Aorta (tissue), 5 donors: ENCODE measurements around the gene MANEAL. TPM values are rescaled to one million over a fixed set of nuclear protein-coding genes. Genes with fewer than 3 reads are reported as not detected.
"Not testable (repeated sequence)": the region's sequence is repeated elsewhere in the genome, so short reads cannot be mapped to it uniquely, and the experiment has no call there.

Experiments
- ATAC-seq: fragments of 200-7000 bp; cut with Tn5 transposase; one replicate; pipeline ENCODE4 v1.9.1; 2022; ENCODE audit warnings: moderate library complexity; ENCODE audit not compliant: low FRiP score
- DNase-seq, 2 donors: peaks; one replicate each; pipeline ENCODE4 v3.0.0-alpha.2; 2020
- H3K27ac ChIP-seq, 2 donors: one replicate each; pipeline ENCODE4 v1.5.1; 2013; ENCODE audit warnings: low read length in 2 of 2, mild to moderate bottlenecking in 2 of 2, moderate library complexity in 2 of 2, control low read depth in 1 of 2, inconsistent platforms in 1 of 2, low read depth in 1 of 2
- H3K27me3 ChIP-seq, 2 donors: one replicate each; pipeline ENCODE4 v1.6.1; 2013; ENCODE audit warnings: control low read depth in 1 of 2, low read length in 1 of 2, mild to moderate bottlenecking in 1 of 2, moderate library complexity in 1 of 2; ENCODE audit not compliant: insufficient read depth in 2 of 2, control insufficient read depth in 1 of 2
- H3K36me3 ChIP-seq, 2 donors: one replicate each; pipeline ENCODE4 v1.6.1; 2013; ENCODE audit warnings: control low read depth in 1 of 2, low read length in 1 of 2, mild to moderate bottlenecking in 1 of 2; ENCODE audit not compliant: insufficient read depth in 2 of 2, control insufficient read depth in 1 of 2
- H3K4me1 ChIP-seq, 2 donors: one replicate each; pipeline ENCODE4 v1.6.1; 2013; ENCODE audit warnings: low read length in 2 of 2, control low read depth in 1 of 2, mild to moderate bottlenecking in 1 of 2, moderate library complexity in 1 of 2; ENCODE audit not compliant: insufficient read depth in 2 of 2, control insufficient read depth in 1 of 2
- H3K4me3 ChIP-seq, 2 donors: one replicate each; pipeline ENCODE4 v1.5.1; 2013; ENCODE audit warnings: low read length in 2 of 2, control low read depth in 1 of 2, mild to moderate bottlenecking in 1 of 2
- H3K9me3 ChIP-seq: one replicate; pipeline ENCODE4 v1.6.1; 2013; ENCODE audit warnings: mild to moderate bottlenecking, low read length; ENCODE audit not compliant: control insufficient read depth
- WGBS, 2 donors: extraction: QIAGEN DNeasy Blood & Tissue Kit; methylation state at CpG; one replicate each; pipeline ENCODE4 v1.1.7; 2013; 5-methylcytosine and 5-hydroxymethylcytosine counted together
- intact Hi-C, 2 donors: fragments of 100-400 bp; cut with DNase I; formaldehyde crosslinking; loops; one replicate each; pipeline versions ENCODE4 v1.14.2 to v1.15.0; 2022
- polyA plus RNA-seq, 2 donors: library from polyadenylated mRNA; stranded (reverse); fragments of 200-250 nt; gene quantifications; one replicate each; pipeline ENCODE4 v1.2.3, GENCODE V29; 2013
- total RNA-seq, 2 donors: library from RNA; stranded (reverse); fragmentation: NEBNext Ultra II Directional; extraction: Animal tissue kit (Norgen Biotek cat#: 25700); gene quantifications; one replicate each; pipeline ENCODE4 v1.2.1, GENCODE V29; 2021
- donor health status: healthy with polysubstance abuse.
- donor health status: Bipolar disorder and iron deficiency.
- donor health status: DM: no; HTN: no; CAD: no.
- donor health status: DM: no; HTN: no; CAD: no.
- donor health status: DM: yes; HTN: yes; CAD: no.

MANEAL gene
- total and polyA plus RNA-seq, 4 donors = 0.75 to 2.3 (median 1.6) TPM

DNA sequence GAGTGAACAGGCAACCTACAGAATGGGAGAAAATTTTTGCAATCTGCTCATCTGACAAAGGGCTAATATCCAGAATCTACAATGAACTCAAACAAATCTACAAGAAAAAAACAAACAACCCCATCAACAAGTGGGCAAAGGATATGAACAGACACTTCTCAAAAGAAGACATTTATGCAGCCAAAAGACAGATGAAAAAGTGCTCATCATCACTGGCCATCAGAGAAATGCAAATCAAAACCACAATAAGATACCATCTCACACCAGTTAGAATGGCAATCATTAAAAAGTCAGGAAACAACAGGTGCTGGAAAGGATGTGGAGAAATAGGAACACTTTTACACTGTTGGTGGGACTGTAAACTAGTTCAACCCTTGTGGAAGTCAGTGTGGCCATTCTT, 22.2 kb upstream of the MANEAL start:
- H3K9me3 ChIP-seq, H3K27ac ChIP-seq, H3K4me3 ChIP-seq, H3K27me3 ChIP-seq, ATAC-seq, H3K4me1 ChIP-seq, H3K36me3 ChIP-seq, DNase-seq, intact Hi-C loops: not testable (repeated sequence)

DNA sequence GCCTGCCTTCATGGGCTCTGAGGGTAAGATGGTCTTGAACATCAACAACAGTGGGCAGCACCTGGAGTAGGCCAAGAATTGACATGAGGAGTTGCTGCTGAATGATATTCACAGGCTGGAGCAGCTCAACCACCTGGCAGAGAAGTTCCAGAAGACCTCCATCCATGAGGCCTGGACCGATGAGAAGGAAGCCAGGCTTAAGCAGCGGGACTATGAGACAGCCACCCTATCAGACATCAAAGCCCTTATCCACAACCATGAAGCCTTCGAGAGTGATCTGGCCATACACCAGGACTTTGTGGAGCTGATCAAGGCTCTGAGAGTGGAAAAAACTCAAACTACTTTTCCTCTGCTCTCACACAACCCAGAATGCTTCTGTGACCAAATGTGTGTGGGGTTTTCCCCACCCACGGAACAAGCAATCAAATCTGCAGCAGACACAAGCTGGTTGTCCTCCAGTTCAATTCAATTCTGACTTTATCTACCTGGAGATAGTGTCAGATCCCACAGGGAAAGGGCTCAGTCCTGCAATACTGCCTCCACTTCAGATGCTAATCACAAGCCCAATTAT, 16.6 kb upstream of the MANEAL start:
- Histone ChIP-seq H3K27me3 (no peaks in the 10 kb centered on the region), H3K9me3 (peaks cover 5% of the 10 kb centered on the region), H3K27ac (no peak overlapping the region), H3K36me3 (no peaks in the 10 kb centered on the region), H3K4me3 (no peak overlapping the region), H3K4me1 (no peaks in the 10 kb centered on the region)
- DNase-seq (no peak), ATAC-seq (no peak)
- 71 to 73% methylated on average over 4 of the region's 4 CpGs for WGBS, 2 donors
- intact Hi-C loops = no loop called here

DNA sequence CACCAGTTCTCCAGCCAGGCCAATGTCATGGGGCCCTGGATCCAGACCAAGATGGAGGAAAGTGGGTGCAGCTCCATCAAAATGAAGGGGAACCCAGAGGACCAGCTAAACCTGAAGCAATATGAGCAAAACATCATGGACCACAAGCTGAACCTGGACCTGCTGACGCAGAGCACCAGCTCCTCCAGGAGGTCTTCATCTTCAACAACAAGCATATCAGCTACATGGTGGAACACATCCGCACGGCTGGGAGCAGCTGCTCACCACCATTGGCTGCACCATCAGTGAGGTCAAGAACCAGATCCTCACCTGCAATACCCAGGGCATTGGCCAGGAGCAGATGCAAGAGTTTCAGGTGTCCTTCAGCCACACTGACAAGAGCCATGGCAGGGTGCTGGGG, 15.0 kb upstream of the MANEAL start:
- Histone ChIP-seq H3K4me3 (no peak overlapping the region), H3K9me3 (peaks cover under 1% of the 10 kb centered on the region), H3K4me1 (no peaks in the 10 kb centered on the region), H3K36me3 (no peaks in the 10 kb centered on the region), H3K27me3 (no peaks in the 10 kb centered on the region), H3K27ac (no peak overlapping the region)
- WGBS, 2 donors = 88 to 89% methylated on average over 3 of the region's 3 CpGs
- ATAC-seq (no peak), DNase-seq (no peak)
- intact Hi-C loops = no loop called here

- Histone ChIP-seq H3K4me3 (no peak overlapping the region), H3K27ac (no peak overlapping the region), H3K4me1 (no peaks in the 10 kb centered on the region), H3K27me3 (no peaks in the 10 kb centered on the region), H3K36me3 (no peaks in the 10 kb centered on the region), H3K9me3 (no peaks in the 10 kb centered on the region)
- DNase-seq = no peak
- WGBS, 2 donors = 77 to 79% methylated on average over 17 of the region's 17 CpGs
- intact Hi-C loops = no loop called here
- no peak for ATAC-seq
Observed at GRCh38 chr1:37782491-37782890, 11.2 kb upstream of the MANEAL start.

- H3K9me3 ChIP-seq = no peaks in the 10 kb centered on the region
- H3K36me3 ChIP-seq = no peaks in the 10 kb centered on the region
- H3K27me3 ChIP-seq = no peaks in the 10 kb centered on the region
- no peak overlapping the region for H3K27ac ChIP-seq
- intact Hi-C loops = no loop called here
- no peak overlapping the region for H3K4me3 ChIP-seq
- H3K4me1 ChIP-seq = no peaks in the 10 kb centered on the region
- WGBS, 2 donors = 29% methylated on average over 35 to 36 of the region's 36 CpGs
- peak; percentile 7 for ATAC-seq
- no peak for DNase-seq
Observed at GRCh38 chr1:37792943-37793686, 532 bp upstream of the MANEAL start.

DNA sequence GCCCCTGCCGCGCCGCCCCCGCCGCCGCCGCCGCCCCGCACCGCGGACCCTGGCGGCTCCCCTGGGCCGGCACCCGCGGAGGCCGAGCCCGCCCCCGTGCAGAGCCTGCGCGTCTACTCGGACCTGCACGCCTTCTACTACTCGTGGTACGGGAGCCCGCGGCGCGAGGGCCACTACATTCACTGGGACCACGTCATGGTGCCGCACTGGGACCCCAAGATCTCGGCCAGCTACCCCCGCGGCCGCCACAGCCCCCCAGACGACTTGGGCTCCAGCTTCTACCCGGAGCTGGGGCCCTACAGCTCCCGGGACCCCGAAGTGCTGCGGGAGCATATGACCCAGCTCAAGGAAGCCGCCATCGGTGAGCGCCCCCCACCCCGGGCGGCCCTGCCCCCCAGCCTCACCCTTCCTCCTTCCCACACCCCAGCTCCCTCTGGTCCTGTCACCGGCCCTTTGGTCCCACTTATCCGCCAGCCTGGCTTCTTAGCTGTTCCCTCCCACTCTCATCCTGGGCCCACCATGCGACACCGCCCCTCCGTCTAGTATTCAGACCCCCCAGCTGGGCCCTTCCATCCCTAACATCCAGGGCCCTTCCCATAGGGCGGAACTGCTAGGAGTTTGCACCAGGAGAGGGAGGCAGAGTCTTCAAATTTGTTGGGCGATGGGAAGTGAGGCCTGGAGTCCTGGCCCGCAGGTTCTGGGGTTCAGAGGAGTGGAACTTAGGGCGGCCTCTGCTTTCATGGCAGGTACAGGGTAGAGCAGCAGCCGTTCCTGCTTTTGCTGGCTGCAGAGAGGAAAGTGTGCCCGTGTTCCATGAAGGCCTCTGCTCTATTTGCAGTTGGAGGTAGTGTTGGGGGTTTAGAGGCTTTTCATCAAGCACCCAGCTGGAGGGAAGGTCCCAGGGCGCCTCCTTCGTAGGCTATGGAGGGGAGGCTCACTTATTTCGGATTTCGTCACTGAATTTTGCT, 1.0 kb downstream of the MANEAL start:
- 9 to 10% methylated on average over 39 to 59 of the region's 59 CpGs for WGBS, 2 donors
- DNase-seq = no peak

DNA sequence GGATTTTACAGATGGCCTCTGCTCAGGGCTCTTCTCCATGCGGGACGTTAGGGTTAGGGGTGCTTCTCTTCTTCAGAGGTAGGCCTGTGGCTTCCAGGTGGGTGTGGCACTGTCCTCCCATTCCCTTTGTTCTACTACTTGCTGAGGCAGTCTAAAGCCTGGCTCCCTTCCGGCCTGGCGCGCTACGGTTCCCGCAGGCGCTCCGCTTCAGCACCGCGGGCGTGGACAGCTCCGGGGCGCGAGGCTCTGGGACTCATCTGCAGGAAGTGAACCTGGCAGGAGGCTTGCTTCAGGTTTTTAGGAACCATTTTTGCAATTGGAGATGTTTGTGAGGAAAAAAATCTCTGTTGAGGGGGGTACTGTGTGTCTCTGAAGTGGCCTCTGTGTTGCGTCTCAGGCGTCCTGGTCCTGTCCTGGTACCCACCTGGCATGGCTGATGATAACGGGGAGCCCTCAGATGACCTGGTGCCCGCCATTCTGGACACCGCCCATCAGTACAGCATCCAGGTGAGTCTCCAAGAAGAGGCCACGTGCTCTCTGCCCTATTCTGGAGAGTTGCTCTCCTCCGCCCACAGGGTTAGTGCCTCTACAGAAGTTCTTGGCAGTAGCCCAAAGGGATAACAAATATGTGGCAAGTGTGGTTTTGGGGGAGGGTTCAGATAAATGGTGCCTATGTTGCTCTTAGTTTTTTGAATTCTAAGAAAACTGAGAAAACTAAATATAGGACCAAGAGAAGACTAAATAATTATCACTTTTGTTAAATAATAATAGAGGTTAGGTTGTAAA, 1.9 kb downstream of the MANEAL start:
- Histone ChIP-seq H3K4me1 (no peaks in the 10 kb centered on the region), H3K36me3 (no peaks in the 10 kb centered on the region), H3K27me3 (no peaks in the 10 kb centered on the region), H3K27ac (no peak overlapping the region), H3K4me3 (no peak overlapping the region), H3K9me3 (no peaks in the 10 kb centered on the region)
- DNase-seq (peak; percentile 58 to 88), ATAC-seq (peak; percentile 69)
- intact Hi-C loops = no loop called here
- WGBS, 2 donors = 24 to 25% methylated on average over 22 of the region's 22 CpGs

More for the DNA sequence above, 1.0 kb downstream of the MANEAL start:
- Histone ChIP-seq H3K27ac (no peak overlapping the region), H3K27me3 (no peaks in the 10 kb centered on the region), H3K4me1 (no peaks in the 10 kb centered on the region), H3K36me3 (no peaks in the 10 kb centered on the region), H3K9me3 (no peaks in the 10 kb centered on the region), H3K4me3 (peak overlapping the region; percentile 68 to 71)
- ATAC-seq = no peak
- intact Hi-C loops = no loop called here

DNA sequence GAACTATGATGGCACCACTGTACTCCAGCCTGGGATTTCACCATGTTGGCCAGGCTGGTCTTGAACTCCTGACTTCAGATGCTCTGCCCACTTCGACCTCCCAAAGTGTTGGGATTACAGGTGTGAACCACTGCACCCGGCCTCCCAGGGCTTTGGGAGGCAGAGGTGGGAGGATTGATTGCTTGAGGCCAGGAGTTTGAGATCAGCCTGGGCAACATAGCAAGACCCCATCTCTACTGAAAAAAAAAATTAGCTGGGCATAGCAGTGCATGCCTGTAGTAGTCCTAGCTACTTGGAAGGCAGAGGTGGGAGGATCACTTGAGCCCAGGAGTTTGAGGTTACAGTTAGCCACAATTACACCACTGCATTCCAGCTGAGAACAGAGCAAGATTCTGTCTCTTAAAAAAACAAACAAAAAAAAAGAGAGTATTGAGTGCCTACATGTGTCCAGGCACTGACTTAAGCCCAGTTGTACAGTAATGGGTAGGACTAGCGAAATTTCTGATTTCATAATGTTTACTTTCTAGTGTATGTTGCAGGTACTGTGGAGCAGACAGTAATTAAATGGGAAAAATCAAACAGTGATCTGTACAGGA, 4.2 kb downstream of the MANEAL start:
- Histone ChIP-seq H3K27ac (no peak overlapping the region), H3K36me3 (no peaks in the 10 kb centered on the region), H3K9me3 (no peaks in the 10 kb centered on the region), H3K27me3 (no peaks in the 10 kb centered on the region), H3K4me3 (no peak overlapping the region), H3K4me1 (no peaks in the 10 kb centered on the region)
- intact Hi-C loops = no loop called here
- no peak for ATAC-seq
- 88% methylated on average over 3 of the region's 3 CpGs for WGBS, 2 donors
- DNase-seq = peak in 1 of 2 donors; percentile 27
